ENCODE data around the gene TNFRSF1B.

DNA sequence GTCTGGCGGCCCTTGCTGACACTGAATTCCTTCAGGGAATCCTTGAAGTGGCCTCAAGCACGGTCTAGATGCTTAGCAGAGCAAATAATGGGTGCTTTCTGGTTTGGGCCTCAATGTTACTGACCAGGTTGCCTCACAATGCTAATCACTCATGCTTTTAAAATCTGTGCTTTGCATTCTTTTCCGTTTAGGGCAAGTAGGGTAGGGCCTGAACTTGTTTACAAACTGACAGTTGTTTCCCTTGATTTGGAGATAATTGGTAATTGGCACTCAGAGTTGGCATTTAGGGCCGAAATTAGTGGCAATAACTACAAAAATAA lies 64.4 kb downstream of the TNFRSF1B start:
- TF ChIP-seq, protein P1, sequence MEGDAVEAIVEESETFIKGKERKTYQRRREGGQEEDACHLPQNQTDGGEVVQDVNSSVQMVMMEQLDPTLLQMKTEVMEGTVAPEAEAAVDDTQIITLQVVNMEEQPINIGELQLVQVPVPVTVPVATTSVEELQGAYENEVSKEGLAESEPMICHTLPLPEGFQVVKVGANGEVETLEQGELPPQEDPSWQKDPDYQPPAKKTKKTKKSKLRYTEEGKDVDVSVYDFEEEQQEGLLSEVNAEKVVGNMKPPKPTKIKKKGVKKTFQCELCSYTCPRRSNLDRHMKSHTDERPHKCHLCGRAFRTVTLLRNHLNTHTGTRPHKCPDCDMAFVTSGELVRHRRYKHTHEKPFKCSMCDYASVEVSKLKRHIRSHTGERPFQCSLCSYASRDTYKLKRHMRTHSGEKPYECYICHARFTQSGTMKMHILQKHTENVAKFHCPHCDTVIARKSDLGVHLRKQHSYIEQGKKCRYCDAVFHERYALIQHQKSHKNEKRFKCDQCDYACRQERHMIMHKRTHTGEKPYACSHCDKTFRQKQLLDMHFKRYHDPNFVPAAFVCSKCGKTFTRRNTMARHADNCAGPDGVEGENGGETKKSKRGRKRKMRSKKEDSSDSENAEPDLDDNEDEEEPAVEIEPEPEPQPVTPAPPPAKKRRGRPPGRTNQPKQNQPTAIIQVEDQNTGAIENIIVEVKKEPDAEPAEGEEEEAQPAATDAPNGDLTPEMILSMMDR (conservative IDR thresholded peaks at IDR 0.05; ENCODE audit: low read depth in 2 of 2) = no peak
- TF ChIP-seq EZH2 (IDR thresholded peaks at IDR 0.05; ENCODE audit: low read depth, unreplicated experiment) = no peak
- TF ChIP-seq POLR2AphosphoS5 (IDR thresholded peaks at IDR 0.05; ENCODE audit: low read depth) = no peak
- TF ChIP-seq, protein P2, sequence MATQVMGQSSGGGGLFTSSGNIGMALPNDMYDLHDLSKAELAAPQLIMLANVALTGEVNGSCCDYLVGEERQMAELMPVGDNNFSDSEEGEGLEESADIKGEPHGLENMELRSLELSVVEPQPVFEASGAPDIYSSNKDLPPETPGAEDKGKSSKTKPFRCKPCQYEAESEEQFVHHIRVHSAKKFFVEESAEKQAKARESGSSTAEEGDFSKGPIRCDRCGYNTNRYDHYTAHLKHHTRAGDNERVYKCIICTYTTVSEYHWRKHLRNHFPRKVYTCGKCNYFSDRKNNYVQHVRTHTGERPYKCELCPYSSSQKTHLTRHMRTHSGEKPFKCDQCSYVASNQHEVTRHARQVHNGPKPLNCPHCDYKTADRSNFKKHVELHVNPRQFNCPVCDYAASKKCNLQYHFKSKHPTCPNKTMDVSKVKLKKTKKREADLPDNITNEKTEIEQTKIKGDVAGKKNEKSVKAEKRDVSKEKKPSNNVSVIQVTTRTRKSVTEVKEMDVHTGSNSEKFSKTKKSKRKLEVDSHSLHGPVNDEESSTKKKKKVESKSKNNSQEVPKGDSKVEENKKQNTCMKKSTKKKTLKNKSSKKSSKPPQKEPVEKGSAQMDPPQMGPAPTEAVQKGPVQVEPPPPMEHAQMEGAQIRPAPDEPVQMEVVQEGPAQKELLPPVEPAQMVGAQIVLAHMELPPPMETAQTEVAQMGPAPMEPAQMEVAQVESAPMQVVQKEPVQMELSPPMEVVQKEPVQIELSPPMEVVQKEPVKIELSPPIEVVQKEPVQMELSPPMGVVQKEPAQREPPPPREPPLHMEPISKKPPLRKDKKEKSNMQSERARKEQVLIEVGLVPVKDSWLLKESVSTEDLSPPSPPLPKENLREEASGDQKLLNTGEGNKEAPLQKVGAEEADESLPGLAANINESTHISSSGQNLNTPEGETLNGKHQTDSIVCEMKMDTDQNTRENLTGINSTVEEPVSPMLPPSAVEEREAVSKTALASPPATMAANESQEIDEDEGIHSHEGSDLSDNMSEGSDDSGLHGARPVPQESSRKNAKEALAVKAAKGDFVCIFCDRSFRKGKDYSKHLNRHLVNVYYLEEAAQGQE (IDR thresholded peaks at IDR 0.05; ENCODE audit: unreplicated experiment) = no peak
- no peak for TF ChIP-seq ETS1 (IDR thresholded peaks at IDR 0.05)
- no peak for TF ChIP-seq CREB1 (CRISPR knock-in tag; IDR thresholded peaks at IDR 0.05; ENCODE audit: low read depth)
- no peak for TF ChIP-seq EZH2phosphoT487 (IDR thresholded peaks at IDR 0.05; ENCODE audit: unreplicated experiment)

All from GM23338 (cell line).